Hepatocyte (in vitro differentiated cells): ENCODE measurements around the gene KRR1. TPM values are rescaled to one million over a fixed set of nuclear protein-coding genes. Genes with fewer than 3 reads are reported as not detected.

ENCODE experiments used
- DNase-seq: peaks from one replicate; pipeline ENCODE4 v3.0.0-alpha.2; 2016; ENCODE audit warnings: low spot score
- H2AFZ ChIP-seq: fragments of 200-600 bp; sonication (generic); 2 replicates; pipeline ENCODE4 v1.6.0; 2016; ENCODE audit warnings: antibody characterized with exemption, mild to moderate bottlenecking
- H3K27ac ChIP-seq: fragments of 200-600 bp; sonication (generic); 2 replicates; pipeline ENCODE4 v1.5.1; 2016; ENCODE audit warnings: mild to moderate bottlenecking
- H3K27me3 ChIP-seq: fragments of 200-600 bp; sonication (generic); 2 replicates; pipeline ENCODE4 v1.6.1; 2016
- H3K36me3 ChIP-seq: fragments of 200-600 bp; sonication (generic); replicated peaks from 2 replicates; pipeline ENCODE4 v1.5.1; 2016; ENCODE audit warnings: low read depth; ENCODE audit not compliant: insufficient read depth
- H3K4me1 ChIP-seq: fragments of 200-600 bp; sonication (generic); 2 replicates; pipeline ENCODE4 v1.5.1; 2016; ENCODE audit warnings: mild to moderate bottlenecking, moderate library complexity; ENCODE audit not compliant: insufficient read depth
- H3K4me2 ChIP-seq: fragments of 200-600 bp; sonication (generic); 2 replicates; pipeline ENCODE4 v1.6.0; 2016
- H3K4me3 ChIP-seq: fragments of 200-600 bp; sonication (generic); 2 replicates; pipeline ENCODE4 v1.5.1; 2016; ENCODE audit warnings: mild to moderate bottlenecking
- H3K79me2 ChIP-seq: fragments of 200-600 bp; sonication (generic); 2 replicates; pipeline ENCODE4 v1.6.0; 2017; ENCODE audit warnings: mild to moderate bottlenecking
- H3K9me2 ChIP-seq: fragments of 200-600 bp; sonication (generic); replicated peaks from 2 replicates; pipeline ENCODE4 v1.6.0; 2017; ENCODE audit warnings: mild to moderate bottlenecking; ENCODE audit not compliant: insufficient read depth
- H3K9me3 ChIP-seq: fragments of 200-600 bp; sonication (generic); 2 replicates; pipeline ENCODE4 v1.5.1; 2016; ENCODE audit warnings: low read depth, mild to moderate bottlenecking
- H4K20me1 ChIP-seq: fragments of 200-600 bp; sonication (generic); 2 replicates; pipeline ENCODE4 v1.6.0; 2016; ENCODE audit warnings: mild to moderate bottlenecking; ENCODE audit not compliant: insufficient read depth, poor library complexity, severe bottlenecking
- CTCF ChIP-seq: fragments of 200-600 bp; sonication (generic); IDR thresholded peaks from 2 replicates; pipeline ENCODE4 v1.5.1; 2016; ENCODE audit warnings: antibody characterized with exemption, mild to moderate bottlenecking; ENCODE audit not compliant: poor library complexity
- EZH2 ChIP-seq: fragments of 200-600 bp; sonication (generic); IDR thresholded peaks from 2 replicates; pipeline ENCODE4 v1.6.1; 2016; ENCODE audit warnings: antibody characterized with exemption, mild to moderate bottlenecking, borderline replicate concordance
- EZH2phosphoT487 ChIP-seq: fragments of 200-600 bp; sonication (generic); IDR thresholded peaks from one replicate; pipeline ENCODE4 v1.6.1; 2018; ENCODE audit warnings: antibody characterized with exemption, mild to moderate bottlenecking, low read depth, moderate library complexity; ENCODE audit not compliant: unreplicated experiment, severe bottlenecking
- WGBS: methylation state at CpG from one replicate; pipeline ENCODE4 v1.1.6; 2016; ENCODE audit warnings: low lambda C conversion rate; ENCODE audit errors: missing lambda C conversion rate; 5-methylcytosine and 5-hydroxymethylcytosine counted together
- polyA plus RNA-seq: library from polyadenylated mRNA; unstranded; fragments of >200 nt; fragmentation: Nextera tagmentation; extraction: Ambion mirVana; gene quantifications from 2 replicates; pipeline ENCODE4 v1.2.1, GENCODE V29; 2016
- total RNA-seq: library from RNA; depleted of rRNA; stranded (reverse); fragments of >200 nt; gene quantifications from 2 replicates; pipeline ENCODE4 v1.2.3, GENCODE V29; 2014

Gene KRR1
- total and polyA plus RNA-seq, 2 experiments from 2014 or later: 23.6 to 42.8 TPM

GRCh38 chr12:75505706-75506312 lies 5.6 kb downstream of the KRR1 start:
- TF ChIP-seq EZH2 (no peak), CTCF (peak; percentile 81), EZH2phosphoT487 (no peak)
- Histone ChIP-seq H3K27me3 (no peaks in the 10 kb centered on the region), H3K4me1 (peaks cover 8% of the 10 kb centered on the region), H3K79me2 (peaks cover 52% of the 10 kb centered on the region), H2AFZ (no peak overlapping the region), H3K36me3 (no peaks in the 10 kb centered on the region), H4K20me1 (no peaks in the 10 kb centered on the region), H3K27ac (no peak overlapping the region), H3K9me3 (no peaks in the 10 kb centered on the region), H3K4me3 (no peak overlapping the region), H3K9me2 (no peaks in the 10 kb centered on the region), H3K4me2 (no peak overlapping the region)
- DNase-seq: peak; percentile 42
- WGBS: 67% methylated on average over 2 of the region's 2 CpGs

GRCh38 chr12:75503866-75504265 lies 7.5 kb downstream of the KRR1 start:
- TF ChIP-seq EZH2: no peak
- no peak for TF ChIP-seq CTCF
- TF ChIP-seq EZH2phosphoT487: no peak
- H3K27ac ChIP-seq: no peak overlapping the region
- no peaks in the 10 kb centered on the region for H3K9me3 ChIP-seq
- no peak overlapping the region for H3K4me2 ChIP-seq
- no peaks in the 10 kb centered on the region for H3K4me1 ChIP-seq
- 94% methylated on average over 3 of the region's 3 CpGs for WGBS
- no peaks in the 10 kb centered on the region for H3K36me3 ChIP-seq
- no peaks in the 10 kb centered on the region for H4K20me1 ChIP-seq
- H2AFZ ChIP-seq: no peak overlapping the region
- H3K4me3 ChIP-seq: no peak overlapping the region
- H3K79me2 ChIP-seq: peaks cover 33% of the 10 kb centered on the region
- DNase-seq: no peak
- no peaks in the 10 kb centered on the region for H3K9me2 ChIP-seq
- H3K27me3 ChIP-seq: no peaks in the 10 kb centered on the region

- Histone ChIP-seq H3K4me3 (no peak overlapping the region), H3K9me2 (no peaks in the 10 kb centered on the region), H3K36me3 (no peaks in the 10 kb centered on the region), H4K20me1 (no peaks in the 10 kb centered on the region), H3K79me2 (peaks cover 29% of the 10 kb centered on the region), H3K27ac (no peak overlapping the region), H3K27me3 (no peaks in the 10 kb centered on the region), H2AFZ (no peak overlapping the region), H3K9me3 (no peaks in the 10 kb centered on the region), H3K4me1 (no peaks in the 10 kb centered on the region), H3K4me2 (no peak overlapping the region)
- 67% methylated on average over 3 of the region's 3 CpGs for WGBS
- DNase-seq: no peak
- TF ChIP-seq EZH2phosphoT487 (no peak), CTCF (no peak), EZH2 (no peak)
Observed at GRCh38 chr12:75503459-75503858, 8.0 kb downstream of the KRR1 start.

- 86% methylated on average over 2 of the region's 2 CpGs for WGBS
- no peaks in the 10 kb centered on the region for H3K79me2 ChIP-seq
Observed at GRCh38 chr12:75491169-75491568, 20.2 kb downstream of the KRR1 start.

More at GRCh38 chr12:75491169-75491568, 20.2 kb downstream of the KRR1 start:
- no peak for DNase-seq
- H3K9me2 ChIP-seq: no peaks in the 10 kb centered on the region
- no peak overlapping the region for H3K4me3 ChIP-seq
- H2AFZ ChIP-seq: no peak overlapping the region
- H3K4me1 ChIP-seq: no peaks in the 10 kb centered on the region
- no peaks in the 10 kb centered on the region for H3K27me3 ChIP-seq
- H3K9me3 ChIP-seq: no peaks in the 10 kb centered on the region
- H3K4me2 ChIP-seq: no peak overlapping the region
- H3K27ac ChIP-seq: no peak overlapping the region
- H4K20me1 ChIP-seq: no peaks in the 10 kb centered on the region
- no peaks in the 10 kb centered on the region for H3K36me3 ChIP-seq
- TF ChIP-seq EZH2phosphoT487 (no peak), EZH2 (no peak), CTCF (no peak)
